Mesenteric fat pad (tissue), 1 donor: Measurements from ENCODE around the gene NSD1. TPM values are rescaled to one million over a fixed set of nuclear protein-coding genes. Genes with fewer than 3 reads are reported as not detected.

Source experiments
- DNase-seq: peaks from one replicate; pipeline ENCODE4 v3.0.0-alpha.2; 2020; ENCODE audit warnings: low spot score
- total RNA-seq: library from RNA; stranded (reverse); fragmentation: NEBNext Ultra II Directional; extraction: Animal tissue kit (Norgen Biotek cat#: 25700); gene quantifications from one replicate; pipeline ENCODE4 v1.2.1, GENCODE V29; 2021
- donor health status: DM: yes; HTN: yes; CAD: no.

NSD1 gene
- total RNA-seq, 1 donor from 2014 or later: 74.6 TPM

GRCh38 chr5:177306674-177307543, 173.3 kb downstream of the NSD1 start:
- no peak for DNase-seq

- DNase-seq: no peak
Measured at GRCh38 chr5:177307544-177308363, 174.2 kb downstream of the NSD1 start.

- no peak for DNase-seq
Measured at GRCh38 chr5:177308740-177309139, 175.2 kb downstream of the NSD1 start.

GRCh38 chr5:177309351-177310191, 176.0 kb downstream of the NSD1 start:
- DNase-seq: no peak

GRCh38 chr5:177310332-177310731, 176.8 kb downstream of the NSD1 start:
- no peak for DNase-seq

- no peak for DNase-seq
Measured at GRCh38 chr5:177310757-177311391, 177.3 kb downstream of the NSD1 start.

- DNase-seq: no peak
Measured at GRCh38 chr5:177311392-177311722, 177.8 kb downstream of the NSD1 start.

- peak; percentile 96 for DNase-seq
Measured at GRCh38 chr5:177311723-177312648, 178.4 kb downstream of the NSD1 start, which contains the start of gene MXD3. TSS of gene MXD3 (minus strand) at chr5:177311898. CDS start at chr5:177311830, 68 bp downstream.

GRCh38 chr5:177312649-177313181, 179.1 kb downstream of the NSD1 start:
- DNase-seq: no peak

- DNase-seq: no peak
Measured at GRCh38 chr5:177313561-177314259, 180.1 kb downstream of the NSD1 start.

GRCh38 chr5:177314376-177315342, 181.1 kb downstream of the NSD1 start:
- no peak for DNase-seq

- DNase-seq: no peak
Measured at GRCh38 chr5:177315411-177315810, 181.8 kb downstream of the NSD1 start.

- no peak for DNase-seq
Measured at GRCh38 chr5:177316005-177316404, 182.4 kb downstream of the NSD1 start.

- DNase-seq: no peak
Measured at GRCh38 chr5:177317959-177318377, 184.4 kb downstream of the NSD1 start.

GRCh38 chr5:177319913-177320588, 186.5 kb downstream of the NSD1 start:
- DNase-seq: no peak

- DNase-seq: no peak
Measured at GRCh38 chr5:177320879-177321278, 187.3 kb downstream of the NSD1 start.

GRCh38 chr5:177325868-177326381, 192.4 kb downstream of the NSD1 start:
- DNase-seq: no peak
